Stimulated activated CD8-positive, alpha-beta memory T cell treated with anti-CD3 and anti-CD28 coated beads, Interleukin-15, amount 100 ng/mL, for 4 hours (primary cell): ENCODE measurements around the gene DDX4.
"Not testable (repeated sequence)": the region's sequence is repeated elsewhere in the genome, so short reads cannot be mapped to it uniquely, and the experiment has no call there.

Experiments
- DNase-seq, 2 donors: peaks; one replicate each; pipeline ENCODE4 v3.0.0-alpha.2; 2020; ENCODE audit warnings: low read depth in 2 of 2

The DDX4 gene

GRCh38 chr5:55724281-55724680 is 13.6 kb upstream of the DDX4 start:
- no peak for DNase-seq

DNA sequence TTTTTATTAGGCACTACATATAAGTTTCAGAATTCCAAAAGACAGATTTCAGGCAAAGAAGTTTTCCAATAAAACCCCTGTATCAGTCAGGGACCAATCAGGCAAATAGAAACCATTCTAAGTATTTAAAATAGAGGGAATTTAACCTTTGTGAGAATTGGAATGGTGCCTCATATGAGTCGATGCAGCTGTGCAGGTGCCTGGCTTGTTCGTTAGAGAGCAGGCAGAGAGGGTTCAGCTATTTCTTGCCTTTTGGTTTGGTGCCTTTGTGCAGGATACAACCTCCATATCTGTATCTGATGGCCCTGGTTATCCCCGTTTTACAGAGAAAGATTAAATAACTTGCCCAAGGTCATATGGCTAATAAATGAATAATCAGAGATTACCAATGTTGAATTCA is 6.0 kb upstream of the DDX4 start:
- DNase-seq = no peak

DNA sequence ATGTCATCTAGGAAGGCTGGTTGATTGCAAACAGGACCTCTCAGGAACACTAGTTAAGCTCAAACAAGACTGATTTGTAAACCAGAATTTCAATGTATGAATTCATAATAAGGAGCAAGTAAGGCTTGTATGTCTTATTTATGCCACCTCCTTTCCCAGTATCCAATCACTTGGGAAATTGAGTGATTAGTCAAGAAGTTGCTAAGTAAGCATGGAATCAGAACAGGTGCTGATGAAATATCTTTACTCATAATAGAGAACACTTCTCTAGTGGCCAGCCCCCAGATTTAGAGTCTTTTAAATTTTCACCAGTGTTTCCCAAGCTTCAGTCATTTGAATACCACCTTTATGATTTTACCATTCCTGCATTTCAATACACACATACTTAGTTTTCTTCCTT is 5.3 kb upstream of the DDX4 start:
- DNase-seq = no peak

DNA sequence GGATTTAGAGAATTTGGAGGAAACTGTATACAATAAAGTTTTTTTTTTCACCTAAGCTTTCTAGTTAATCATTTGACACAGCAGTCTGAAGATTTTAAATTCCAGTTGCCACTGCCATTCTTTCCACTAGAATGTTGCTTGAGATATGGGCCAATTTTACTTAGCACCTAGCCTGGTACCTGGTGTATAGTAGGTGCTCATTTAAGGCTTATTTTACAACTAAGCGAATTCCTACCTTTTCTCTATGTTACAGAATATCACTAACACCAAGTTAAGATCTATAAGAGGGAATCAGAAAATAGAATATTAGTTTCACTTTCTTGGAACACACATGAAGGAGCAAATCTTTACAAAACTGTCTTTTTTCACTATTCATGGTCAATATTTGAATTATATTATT is 3.2 kb upstream of the DDX4 start:
- no peak for DNase-seq

GRCh38 chr5:55742778-55743177 is 4.9 kb downstream of the DDX4 start:
- DNase-seq = no peak

DNA sequence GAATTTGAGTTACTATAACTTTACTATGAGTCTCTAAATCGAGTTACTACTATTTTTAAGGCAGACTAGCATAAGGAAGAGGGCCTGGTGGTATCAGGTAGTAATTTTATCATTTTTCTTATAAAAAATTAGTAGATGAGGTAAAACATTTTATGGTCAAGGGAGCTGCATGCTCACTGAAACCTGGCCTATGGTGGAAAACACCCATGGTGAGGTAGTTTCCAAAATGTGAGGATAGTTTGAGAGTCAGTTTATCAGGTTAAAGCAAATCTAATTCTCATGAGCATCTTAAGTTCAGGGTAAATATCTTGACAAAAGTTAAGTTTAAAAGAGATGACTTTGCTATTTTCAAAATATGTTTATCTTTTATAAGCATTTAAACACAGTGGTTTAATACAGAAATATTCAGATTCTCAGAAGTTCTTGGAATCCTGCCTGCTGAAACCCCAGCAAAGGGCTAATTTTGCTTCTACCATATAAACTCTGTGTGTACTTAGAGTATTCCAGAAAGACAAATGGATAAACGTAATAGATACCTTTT is 10.0 kb downstream of the DDX4 start:
- DNase-seq = no peak

GRCh38 chr5:55749387-55749786 is 11.5 kb downstream of the DDX4 start:
- no peak for DNase-seq

- DNase-seq = no peak
Measured at GRCh38 chr5:55750063-55750462, 12.2 kb downstream of the DDX4 start.

DNA sequence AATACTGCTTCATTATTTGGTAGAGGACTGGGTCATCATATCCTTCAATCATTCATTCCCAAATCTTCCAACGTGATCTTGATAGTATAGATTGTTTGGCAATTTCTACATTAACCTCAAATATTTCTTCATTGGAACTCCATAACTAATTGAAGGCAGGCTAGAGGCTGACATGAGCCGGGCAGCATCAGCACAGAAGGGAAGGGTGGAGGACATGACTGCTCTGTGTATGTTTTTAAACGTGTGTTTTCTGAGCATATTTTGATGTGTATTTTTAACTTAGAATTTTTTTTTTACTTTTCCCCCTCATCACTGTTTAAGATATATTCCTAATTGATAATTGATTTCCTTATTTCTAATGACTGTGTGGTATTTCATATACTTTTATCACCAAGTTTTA is 12.6 kb downstream of the DDX4 start:
- DNase-seq = no peak

DNA sequence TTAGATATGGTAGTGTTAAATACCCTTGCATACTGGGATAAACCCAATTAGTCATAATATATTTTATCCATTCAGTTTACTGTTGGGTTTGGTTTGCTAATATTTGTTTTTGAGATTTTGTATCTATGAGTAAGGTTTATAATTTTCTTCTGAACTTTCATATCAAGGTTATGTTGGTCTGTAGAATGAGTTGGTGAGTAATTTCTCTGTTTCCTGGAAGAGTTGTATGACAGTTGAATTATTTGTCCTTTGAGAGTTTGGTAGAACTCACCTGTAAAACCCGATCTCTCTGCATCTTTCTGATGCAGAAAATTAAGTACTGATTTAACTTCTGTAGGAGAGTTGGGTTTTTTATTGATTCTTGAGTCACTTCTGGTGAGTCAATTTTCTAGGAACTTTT is 20.4 kb downstream of the DDX4 start:
- no peak for DNase-seq

DNA sequence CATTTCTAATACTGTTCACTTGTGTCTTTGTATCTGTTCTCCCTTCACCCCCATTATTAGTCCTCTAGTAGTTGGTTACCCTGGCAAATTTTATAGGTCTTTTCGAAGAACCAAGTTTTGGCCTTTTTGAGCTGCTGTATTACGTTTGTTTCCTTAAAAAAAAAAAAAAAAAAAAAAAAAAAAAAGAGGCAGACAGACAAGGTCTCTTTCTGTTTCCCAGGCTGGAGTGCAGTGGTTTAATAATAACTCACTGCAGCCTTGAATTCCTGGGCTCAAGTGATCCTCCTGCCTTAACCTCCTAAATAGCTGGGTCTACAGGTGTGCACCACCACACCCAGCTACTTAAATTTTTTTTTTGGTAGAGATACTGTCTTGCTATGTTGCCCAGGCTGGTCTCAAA is 20.9 kb downstream of the DDX4 start:
- no peak for DNase-seq

DNA sequence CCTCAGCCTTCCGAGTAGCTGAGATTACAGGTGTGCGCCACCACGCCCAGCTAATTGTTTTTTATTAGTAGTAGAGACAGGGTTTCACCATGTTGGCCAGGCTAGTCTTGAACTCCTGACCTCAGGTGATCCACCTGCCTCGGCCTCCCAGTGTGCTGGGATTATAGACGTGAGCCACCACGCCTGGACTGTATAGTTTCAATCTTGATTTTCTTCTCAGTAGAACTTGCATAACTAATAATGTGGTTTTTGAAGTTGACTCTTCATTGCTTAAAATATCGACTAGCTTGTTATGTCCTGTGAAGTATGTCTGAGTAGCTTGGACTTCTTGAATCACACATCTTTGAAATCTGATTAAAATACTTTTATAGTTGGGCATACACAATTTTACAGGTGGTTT is 23.9 kb downstream of the DDX4 start:
- DNase-seq = not testable (repeated sequence)

- no peak for DNase-seq
Measured at GRCh38 chr5:55763746-55764420, 26.0 kb downstream of the DDX4 start.

- no peak for DNase-seq
Measured at GRCh38 chr5:55768279-55768678, 30.4 kb downstream of the DDX4 start.

DNA sequence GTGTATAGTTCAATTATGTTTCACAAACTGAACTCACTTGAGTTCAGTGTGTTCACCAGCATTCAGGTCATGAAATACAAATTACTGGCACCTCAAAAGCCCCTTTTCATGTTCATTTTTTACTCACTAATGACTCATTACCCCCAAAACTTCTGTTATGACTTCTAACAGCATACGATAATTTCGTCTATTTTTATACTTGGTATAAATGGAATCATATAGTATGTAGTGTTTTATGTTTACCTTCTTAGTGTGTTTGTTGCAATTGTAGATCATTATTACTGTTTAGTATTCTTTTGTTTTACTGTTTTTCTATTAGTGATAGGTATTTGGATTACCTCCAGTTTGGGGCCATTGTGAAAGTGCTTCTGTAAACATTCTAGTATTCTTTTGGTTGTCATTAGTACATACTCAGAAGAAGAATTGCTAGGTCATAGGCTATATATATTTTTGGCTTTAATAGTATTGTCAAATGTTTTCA is 33.4 kb downstream of the DDX4 start:
- DNase-seq = no peak

GRCh38 chr5:55773057-55773456 is 35.2 kb downstream of the DDX4 start:
- DNase-seq = no peak

- DNase-seq = no peak
Measured at GRCh38 chr5:55777332-55777731, 39.5 kb downstream of the DDX4 start.

- DNase-seq = no peak
Measured at GRCh38 chr5:55800924-55801323, 63.1 kb downstream of the DDX4 start.

GRCh38 chr5:55808814-55809213 is 71.0 kb downstream of the DDX4 start:
- DNase-seq = not testable (repeated sequence)

- DNase-seq = not testable (repeated sequence)
Measured at GRCh38 chr5:55815939-55816338, 78.1 kb downstream of the DDX4 start.

GRCh38 chr5:55816342-55816741 is 78.5 kb downstream of the DDX4 start:
- DNase-seq = no peak

DNA sequence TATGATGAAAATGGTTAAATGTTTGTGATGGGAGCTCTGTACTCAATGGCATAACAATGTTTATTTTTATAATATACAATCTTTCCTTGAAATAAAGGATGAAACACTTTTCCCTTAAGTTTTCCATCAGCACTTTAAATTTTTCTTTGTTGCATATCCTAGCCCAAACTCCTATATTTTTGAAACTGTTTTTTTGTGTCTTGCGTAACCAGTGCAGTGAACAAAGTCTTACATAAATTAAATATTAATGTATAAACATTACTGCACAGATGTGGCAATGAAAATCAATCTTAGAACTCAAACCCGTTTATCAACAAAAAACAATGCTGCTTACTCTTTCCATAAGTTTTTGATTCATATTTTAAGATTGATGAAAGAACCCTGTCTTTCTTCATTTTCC is 79.2 kb downstream of the DDX4 start:
- no peak for DNase-seq

DNA sequence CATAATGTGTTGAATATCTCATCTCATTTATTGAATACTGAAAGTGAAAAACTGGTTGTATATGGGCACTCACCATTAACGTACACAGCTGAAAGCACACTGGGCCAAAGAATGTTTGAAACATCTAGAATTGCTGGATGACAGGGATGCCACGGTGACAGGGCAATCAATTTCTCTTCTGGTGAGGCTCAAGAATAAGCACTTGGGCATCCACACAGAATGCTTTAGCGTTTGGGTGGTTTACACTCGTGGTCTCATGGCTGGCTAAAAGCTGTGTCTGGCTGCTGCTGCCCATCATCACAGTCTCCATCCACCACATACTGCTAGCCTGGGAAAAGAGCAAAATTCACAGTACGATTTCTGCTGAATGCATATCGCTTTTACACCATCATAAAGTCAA is 82.6 kb downstream of the DDX4 start:
- DNase-seq = no peak
